ENCODE results near the gene NCOR2. TPM values are rescaled to one million over a fixed set of nuclear protein-coding genes. Genes with fewer than 3 reads are reported as not detected.

Gene NCOR2
- total RNA-seq, 1 donor from 2014 or later: 336 TPM

DNA sequence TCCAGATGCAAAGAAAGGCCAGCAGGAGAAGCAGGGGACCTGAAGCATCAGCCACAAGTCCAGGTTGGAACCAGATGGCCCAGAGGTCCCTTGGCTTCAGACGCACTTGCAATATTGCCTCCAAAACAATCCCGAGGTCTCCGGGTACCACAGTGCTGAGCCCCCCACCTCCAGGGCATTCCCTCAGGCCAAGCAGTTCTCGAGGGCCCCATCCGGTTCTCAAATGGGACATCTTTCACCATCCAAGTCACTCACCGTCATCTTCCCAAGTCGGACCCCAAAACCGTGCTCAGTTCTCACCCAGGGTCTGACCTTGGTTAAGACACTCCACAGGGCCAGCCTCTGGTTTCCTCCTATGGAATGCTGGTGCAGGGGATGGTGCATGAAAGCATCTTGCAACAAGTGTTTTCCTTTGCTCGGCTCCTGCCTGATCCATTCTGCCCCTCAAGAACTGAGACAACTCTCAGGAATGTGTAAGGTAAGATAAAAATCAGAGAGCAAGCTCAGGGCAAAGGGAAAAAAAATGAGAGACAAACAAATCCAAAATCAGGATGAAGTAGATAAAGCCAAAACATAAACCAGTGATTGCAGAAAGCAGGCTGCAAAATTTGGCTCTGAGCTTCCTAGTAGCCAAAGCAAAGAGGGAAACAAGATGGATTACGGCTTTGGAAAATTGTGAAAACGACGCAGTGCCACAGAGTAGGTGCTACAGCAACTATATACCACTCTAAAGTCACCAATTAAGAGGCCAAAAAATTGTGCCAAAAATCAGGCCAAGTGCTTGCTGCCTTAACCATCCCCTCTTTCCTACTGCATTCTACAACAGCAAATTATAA, 8.0 kb downstream of the NCOR2 start:
- no peak overlapping the region for H3K4me3 Mint-ChIP-seq
- peaks cover 41% of the 10 kb centered on the region for H3K4me1 Mint-ChIP-seq
- H3K36me3 Mint-ChIP-seq: peaks cover 4% of the 10 kb centered on the region
- H3K27ac Mint-ChIP-seq: peak overlapping the region; percentile 50
- DNase-seq (ENCODE audit: low spot score in 2 of 2, unreplicated experiment in 2 of 2): no peak
- H3K27me3 Mint-ChIP-seq (ENCODE audit: low read depth): no peaks in the 10 kb centered on the region
- no peak for TF ChIP-seq CTCF (IDR thresholded peaks at IDR 0.05; ENCODE audit: unreplicated experiment)
- H3K9me3 Mint-ChIP-seq: peaks cover 4% of the 10 kb centered on the region

GRCh38 chr12:124558313-124558712, 9.1 kb downstream of the NCOR2 start:
- Mint-ChIP-seq H3K9me3 (peaks cover 4% of the 10 kb centered on the region), H3K4me1 (peaks cover 33% of the 10 kb centered on the region), H3K4me3 (no peak overlapping the region), H3K27ac (no peak overlapping the region), H3K27me3 (ENCODE audit: low read depth) (no peaks in the 10 kb centered on the region), H3K36me3 (peaks cover 4% of the 10 kb centered on the region)
- TF ChIP-seq CTCF (IDR thresholded peaks at IDR 0.05; ENCODE audit: unreplicated experiment): no peak
- DNase-seq (ENCODE audit: low spot score in 2 of 2, unreplicated experiment in 2 of 2): no peak

DNA sequence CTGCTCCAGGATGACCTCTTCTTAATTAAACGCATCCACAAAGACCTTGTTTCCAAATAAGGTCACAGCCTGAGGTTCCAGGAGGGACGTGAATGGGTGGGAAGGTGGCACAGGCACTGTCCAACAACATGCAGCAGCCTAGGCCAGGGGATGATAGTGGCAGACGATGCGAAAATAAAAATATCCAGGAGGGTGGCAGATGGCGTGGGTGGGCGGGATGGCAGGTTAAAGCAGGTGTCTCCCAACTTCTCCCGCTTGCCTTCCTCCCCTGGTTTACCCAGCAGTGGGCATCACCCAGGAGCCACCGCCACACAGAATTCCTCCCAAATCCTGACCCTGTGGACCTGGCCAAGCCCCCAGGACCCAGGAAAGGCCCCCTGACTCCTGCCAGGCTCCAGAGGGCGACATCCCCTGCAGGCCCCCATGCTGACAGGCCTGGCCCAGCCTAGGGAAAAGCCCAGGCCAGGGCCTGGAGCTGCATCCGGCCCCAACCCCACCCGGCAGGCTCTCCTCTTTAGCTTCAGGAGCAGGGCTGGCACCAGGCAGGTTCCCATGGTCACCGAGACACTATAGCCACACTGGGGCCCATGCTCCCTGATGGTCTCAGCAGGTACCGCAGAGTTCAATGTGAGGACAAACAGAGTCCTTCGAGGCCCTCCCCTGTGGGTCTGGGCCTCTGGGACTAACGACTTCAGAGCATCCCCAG, 9.7 kb downstream of the NCOR2 start:
- no peak for TF ChIP-seq CTCF (IDR thresholded peaks at IDR 0.05; ENCODE audit: unreplicated experiment)
- no peak for DNase-seq (ENCODE audit: low spot score in 2 of 2, unreplicated experiment in 2 of 2)
- no peak overlapping the region for H3K4me3 Mint-ChIP-seq
- peak overlapping the region; percentile 66 for H3K27ac Mint-ChIP-seq
- H3K9me3 Mint-ChIP-seq: peaks cover 4% of the 10 kb centered on the region
- H3K36me3 Mint-ChIP-seq: peaks cover 4% of the 10 kb centered on the region
- no peaks in the 10 kb centered on the region for H3K27me3 Mint-ChIP-seq (ENCODE audit: low read depth)
- peaks cover 34% of the 10 kb centered on the region for H3K4me1 Mint-ChIP-seq

GRCh38 chr12:124556896-124557501, 10.4 kb downstream of the NCOR2 start:
- DNase-seq (ENCODE audit: low spot score in 2 of 2, unreplicated experiment in 2 of 2): no peak
- TF ChIP-seq CTCF (IDR thresholded peaks at IDR 0.05; ENCODE audit: unreplicated experiment): no peak
- Mint-ChIP-seq H3K27me3 (ENCODE audit: low read depth) (no peaks in the 10 kb centered on the region), H3K4me1 (peaks cover 36% of the 10 kb centered on the region), H3K27ac (peak overlapping the region; percentile 66), H3K9me3 (peaks cover 4% of the 10 kb centered on the region), H3K36me3 (peaks cover 4% of the 10 kb centered on the region), H3K4me3 (no peak overlapping the region)

GRCh38 chr12:124556074-124556466, 11.3 kb downstream of the NCOR2 start:
- no peak overlapping the region for H3K4me3 Mint-ChIP-seq
- H3K4me1 Mint-ChIP-seq: peaks cover 40% of the 10 kb centered on the region
- peaks cover 4% of the 10 kb centered on the region for H3K9me3 Mint-ChIP-seq
- no peak for TF ChIP-seq CTCF (IDR thresholded peaks at IDR 0.05; ENCODE audit: unreplicated experiment)
- no peak for DNase-seq (ENCODE audit: low spot score in 2 of 2, unreplicated experiment in 2 of 2)
- peaks cover 4% of the 10 kb centered on the region for H3K36me3 Mint-ChIP-seq
- H3K27me3 Mint-ChIP-seq (ENCODE audit: low read depth): no peaks in the 10 kb centered on the region
- no peak overlapping the region for H3K27ac Mint-ChIP-seq
